ENCODE data around the gene DBN1.

- TF ChIP-seq CTCF (conservative IDR thresholded peaks at IDR 0.05 in 1 of 2, IDR thresholded peaks at IDR 0.05 in 1 of 2; ENCODE audit: low read depth in 1 of 2, low read length in 2 of 2): no peak
- no peak for TF ChIP-seq EZH2 (IDR thresholded peaks at IDR 0.05; ENCODE audit: low read length, missing control alignments)
Observed at GRCh38 chr5:177468329-177468684, 5.1 kb downstream of the DBN1 start.

Data from fibroblast of lung (primary cell).